Coronary artery (tissue), 2 donors: ENCODE data around the gene TNFSF11.

Experiments
- DNase-seq: peaks from one replicate; pipeline ENCODE4 v3.0.0-alpha.2; 2017; ENCODE audit warnings: low spot score
- H3K27ac ChIP-seq, 2 donors: fragments of 200-600 bp; sonication (generic); one replicate each; pipeline ENCODE4 v1.5.1; 2016 to 2019
- H3K4me3 ChIP-seq: fragments of 200-600 bp; sonication (generic); 2 replicates; pipeline ENCODE4 v1.5.1; 2016; ENCODE audit warnings: mild to moderate bottlenecking, moderate library complexity
- CTCF ChIP-seq: fragments of 200-600 bp; sonication (generic); IDR thresholded peaks from one replicate; pipeline ENCODE4 v1.5.1; 2019; ENCODE audit warnings: antibody characterized with exemption

Gene TNFSF11

GRCh38 chr13:42561752-42562467 is 12.0 kb upstream of the TNFSF11 start:
- Histone ChIP-seq H3K27ac (no peak overlapping the region), H3K4me3 (no peak overlapping the region)
- no peak for TF ChIP-seq CTCF
- no peak for DNase-seq

DNA sequence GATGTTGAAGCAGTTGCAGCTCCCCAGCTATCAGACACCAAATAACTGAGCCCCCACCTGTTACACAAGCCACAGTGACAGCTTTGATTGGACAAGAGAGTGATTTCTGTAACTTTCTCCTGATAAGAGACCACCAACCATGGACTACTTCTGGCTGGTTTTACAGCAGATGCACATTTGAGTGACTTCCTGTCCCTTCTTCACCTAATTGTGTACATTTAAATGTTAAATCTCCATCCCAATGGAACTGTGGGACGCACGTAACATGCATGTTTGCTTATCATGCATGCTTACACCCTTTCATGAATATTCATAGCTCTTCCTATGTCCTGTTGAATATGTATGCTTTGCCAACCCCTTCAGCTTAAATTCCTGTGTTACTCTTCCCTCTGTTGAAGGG is 6.0 kb upstream of the TNFSF11 start:
- no peak for DNase-seq
- no peak for TF ChIP-seq CTCF
- Histone ChIP-seq H3K27ac (no peak overlapping the region), H3K4me3 (no peak overlapping the region)

- no peak for DNase-seq
- TF ChIP-seq CTCF = no peak
- no peak overlapping the region for H3K27ac ChIP-seq
- no peak overlapping the region for H3K4me3 ChIP-seq
These were observed 4.2 kb upstream of the TNFSF11 start for GRCh38 chr13:42569576-42570344.

GRCh38 chr13:42571895-42572294 is 2.1 kb upstream of the TNFSF11 start:
- Histone ChIP-seq H3K27ac (no peak overlapping the region), H3K4me3 (no peak overlapping the region)
- no peak for TF ChIP-seq CTCF
- DNase-seq = no peak

- TF ChIP-seq CTCF = no peak
- Histone ChIP-seq H3K4me3 (peak overlapping the region; percentile 66), H3K27ac (no peak overlapping the region)
- no peak for DNase-seq
These were observed 721 bp downstream of the TNFSF11 start for GRCh38 chr13:42574435-42575311.

GRCh38 chr13:42575938-42576337 is 2.0 kb downstream of the TNFSF11 start:
- no peak for TF ChIP-seq CTCF
- H3K4me3 ChIP-seq = no peak overlapping the region

More at GRCh38 chr13:42575938-42576337, 2.0 kb downstream of the TNFSF11 start:
- H3K27ac ChIP-seq = no peak overlapping the region
- DNase-seq = no peak
